Measurements from ENCODE around the gene CNTFR.
A peak's percentile ranks its signal among the peaks of the same experiment; 100 is the strongest.

Gene CNTFR

GRCh38 chr9:34522971-34523797 is 66.3 kb downstream of the CNTFR start, which contains the start of gene ENHO:
Gene ENHO (minus strand): TSS chr9:34522990. CDS start chr9:34521695, 1,295 bp downstream.
- TF ChIP-seq CTCF (IDR thresholded peaks at IDR 0.05; ENCODE audit: extremely low read depth, missing control alignments), result no peak
- peak; percentile 94 for DNase-seq (ENCODE audit: low spot score)

- DNase-seq (ENCODE audit: low spot score), result no peak
- TF ChIP-seq CTCF (IDR thresholded peaks at IDR 0.05; ENCODE audit: extremely low read depth, missing control alignments), result no peak
Measured at GRCh38 chr9:34522091-34522887, 67.2 kb downstream of the CNTFR start.

GRCh38 chr9:34521406-34522045 is 68.0 kb downstream of the CNTFR start:
- no peak for TF ChIP-seq CTCF (IDR thresholded peaks at IDR 0.05; ENCODE audit: extremely low read depth, missing control alignments)
- DNase-seq (ENCODE audit: low spot score), result no peak

- TF ChIP-seq CTCF (IDR thresholded peaks at IDR 0.05; ENCODE audit: extremely low read depth, missing control alignments), result no peak
- DNase-seq (ENCODE audit: low spot score), result no peak
Measured at GRCh38 chr9:34520505-34521385, 68.8 kb downstream of the CNTFR start.

GRCh38 chr9:34520096-34520495 is 69.4 kb downstream of the CNTFR start:
- TF ChIP-seq CTCF (IDR thresholded peaks at IDR 0.05; ENCODE audit: extremely low read depth, missing control alignments), result no peak
- DNase-seq (ENCODE audit: low spot score), result no peak

GRCh38 chr9:34519321-34520020 is 70.1 kb downstream of the CNTFR start:
- no peak for TF ChIP-seq CTCF (IDR thresholded peaks at IDR 0.05; ENCODE audit: extremely low read depth, missing control alignments)

More at GRCh38 chr9:34519321-34520020, 70.1 kb downstream of the CNTFR start:
- DNase-seq (ENCODE audit: low spot score), result no peak

Measured in GM20000 (cell line).